DND-41 (cell line): ENCODE results near the gene EGFL7.

Experiments
- ATAC-seq: fragments of 200-7000 bp; cut with Tn5 transposase; 3 replicates; pipeline ENCODE4 v1.9.1; 2021; ENCODE audit warnings: low read depth; ENCODE audit not compliant: insufficient read depth
- DNase-seq: peaks from one replicate; pipeline ENCODE4 v3.0.0-alpha.2; 2020
- H2AFZ ChIP-seq: 2 replicates; pipeline ENCODE4 v1.6.0; 2012; ENCODE audit warnings: low read depth, low read length
- H3K27ac ChIP-seq: 2 replicates; pipeline ENCODE4 v1.5.1; 2012; ENCODE audit warnings: low read length, inconsistent platforms
- H3K27me3 ChIP-seq: fragments of 200-600 bp; sonication (generic); 2 replicates; pipeline ENCODE4 v1.6.0; 2012; ENCODE audit warnings: low read length, mild to moderate bottlenecking, inconsistent platforms; ENCODE audit not compliant: insufficient read depth, poor library complexity
- H3K36me3 ChIP-seq: 2 replicates; pipeline ENCODE4 v1.5.1; 2012; ENCODE audit warnings: low read length, inconsistent platforms; ENCODE audit not compliant: insufficient read depth
- H3K4me1 ChIP-seq: 2 replicates; pipeline ENCODE4 v1.5.1; 2012; ENCODE audit warnings: mild to moderate bottlenecking, low read length; ENCODE audit not compliant: insufficient read depth
- H3K4me2 ChIP-seq: 2 replicates; pipeline ENCODE4 v1.6.0; 2012; ENCODE audit warnings: mild to moderate bottlenecking, moderate library complexity, low read length, inconsistent platforms; ENCODE audit not compliant: insufficient read depth
- H3K4me3 ChIP-seq, 2 experiments: fragments of 200-600 bp in 1 of 2; shearing (Covaris generic) in 1 of 2; 2 replicates each; pipeline ENCODE4 v1.5.1; 2012 to 2016; ENCODE audit warnings: inconsistent platforms in 2 of 2, low read length in 2 of 2, mild to moderate bottlenecking in 2 of 2, low read depth in 1 of 2, moderate library complexity in 1 of 2
- H3K79me2 ChIP-seq: 2 replicates; pipeline ENCODE4 v1.6.0; 2012; ENCODE audit warnings: low read length, inconsistent platforms; ENCODE audit not compliant: insufficient read depth
- H3K9ac ChIP-seq: 2 replicates; pipeline ENCODE4 v1.6.0; 2012; ENCODE audit warnings: low read depth, mild to moderate bottlenecking, inconsistent platforms, low read length, moderate library complexity
- H3K9me3 ChIP-seq: 2 replicates; pipeline ENCODE4 v1.5.1; 2012; ENCODE audit warnings: low read length, moderate library complexity, mild to moderate bottlenecking, inconsistent platforms; ENCODE audit not compliant: insufficient read depth, severe bottlenecking
- H4K20me1 ChIP-seq: 2 replicates; pipeline ENCODE4 v1.6.0; 2012; ENCODE audit warnings: low read length; ENCODE audit not compliant: insufficient read depth
- CTCF ChIP-seq: IDR thresholded peaks from 2 replicates; pipeline ENCODE4 v1.5.1; 2012; ENCODE audit warnings: borderline replicate concordance, low read length, moderate library complexity, mild to moderate bottlenecking; ENCODE audit not compliant: poor library complexity, severe bottlenecking; ENCODE audit errors: extremely low read depth
- EZH2 ChIP-seq: IDR thresholded peaks from 3 replicates; pipeline ENCODE4 v1.6.1; 2012; ENCODE audit warnings: borderline replicate concordance, low read depth, mild to moderate bottlenecking, moderate library complexity, low read length, inconsistent platforms; ENCODE audit not compliant: severe bottlenecking

Gene EGFL7

DNA sequence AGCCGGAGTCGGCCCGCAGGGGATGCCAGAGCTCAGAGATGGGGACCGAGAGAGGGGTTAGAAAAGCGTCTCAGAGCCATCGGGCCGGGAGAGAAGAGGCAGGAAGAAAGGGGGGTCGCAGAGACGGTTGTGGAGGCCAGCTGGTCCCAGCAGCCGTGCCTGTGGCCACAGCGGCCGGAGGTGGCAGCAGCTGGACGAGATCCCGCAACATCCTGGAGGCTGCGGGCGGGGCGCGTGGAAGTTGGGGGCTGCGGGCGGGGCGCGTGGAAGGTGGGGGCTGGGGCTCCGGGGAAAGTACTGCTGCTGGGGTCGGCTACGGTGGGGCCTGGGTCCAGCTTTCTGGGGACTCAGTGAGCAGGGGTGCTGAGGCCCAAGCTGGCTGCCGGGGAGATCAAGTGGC, 34.4 kb upstream of the EGFL7 start:
- peaks cover 2% of the 10 kb centered on the region; the same call in 1 of the 2 replicates for H4K20me1 ChIP-seq

DNA sequence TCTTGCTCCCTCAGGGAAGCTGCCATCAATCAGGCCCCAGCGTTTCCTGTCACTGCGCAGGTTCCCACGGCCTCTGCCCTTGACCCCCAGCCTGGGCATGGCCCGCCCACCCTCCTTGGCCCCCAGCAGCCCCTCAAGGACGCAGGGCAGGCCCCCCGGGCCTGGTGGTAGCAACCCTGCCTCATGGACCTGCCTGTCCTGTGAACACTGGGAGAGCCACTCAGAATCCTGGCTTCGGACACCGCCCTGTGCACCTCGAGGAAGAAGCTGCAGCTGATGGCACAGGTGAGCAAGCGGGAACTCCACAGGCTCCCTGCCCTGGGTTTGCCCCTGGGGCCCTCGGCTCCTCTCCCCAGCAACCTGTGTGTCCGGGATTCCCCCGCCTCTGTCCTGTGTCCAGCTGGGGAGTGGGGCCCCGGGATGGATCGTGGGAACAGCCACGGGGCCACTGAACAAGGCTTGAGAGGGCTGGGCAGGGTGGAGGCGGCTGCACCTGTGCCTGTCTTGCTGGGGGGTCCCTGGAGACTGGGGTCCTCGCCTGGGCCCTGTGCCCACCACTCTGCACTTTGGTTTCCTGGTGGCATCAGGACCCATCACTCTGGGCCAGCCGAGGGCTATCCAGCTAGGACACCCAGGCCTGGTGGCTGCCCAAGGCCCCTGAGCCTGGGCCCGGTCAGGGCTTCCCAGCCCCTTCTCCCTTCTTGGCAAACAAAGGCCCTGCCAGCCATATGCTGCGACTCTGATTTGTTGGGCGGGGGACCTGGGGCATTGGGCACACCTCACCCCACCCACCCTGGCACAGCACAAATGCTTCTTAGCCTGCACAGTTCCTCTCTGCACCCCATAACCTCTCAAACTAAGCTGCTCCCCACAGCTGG, 33.5 kb upstream of the EGFL7 start:
- ATAC-seq = no peak
- no peaks in the 10 kb centered on the region for H3K36me3 ChIP-seq
- no peak for TF ChIP-seq CTCF
- TF ChIP-seq EZH2 = no peak
- peak overlapping the region; percentile 49 for H3K9ac ChIP-seq
- no peak for DNase-seq
- no peaks in the 10 kb centered on the region for H3K9me3 ChIP-seq
- H3K79me2 ChIP-seq = no peaks in the 10 kb centered on the region; the same call in 1 of the 2 replicates
- H3K27ac ChIP-seq = peak overlapping the region; percentile 78
- no peak overlapping the region for H3K4me2 ChIP-seq
- H2AFZ ChIP-seq = no peak overlapping the region
- H3K4me3 ChIP-seq = no peak overlapping the region
- peaks cover 59% of the 10 kb centered on the region for H3K4me1 ChIP-seq
- H3K27me3 ChIP-seq = no peaks in the 10 kb centered on the region
- peaks cover 2% of the 10 kb centered on the region; the same call in 1 of the 2 replicates for H4K20me1 ChIP-seq

More for the DNA sequence above, 34.4 kb upstream of the EGFL7 start:
- Histone ChIP-seq H3K27ac (peak overlapping the region; percentile 78; the same call in 1 of the 2 replicates), H3K36me3 (no peaks in the 10 kb centered on the region), H3K9ac (no peak overlapping the region), H3K4me2 (no peak overlapping the region), H2AFZ (no peak overlapping the region), H3K9me3 (no peaks in the 10 kb centered on the region), H3K79me2 (no peaks in the 10 kb centered on the region; the same call in 1 of the 2 replicates), H3K4me3 (no peak overlapping the region), H3K27me3 (no peaks in the 10 kb centered on the region), H3K4me1 (peaks cover 69% of the 10 kb centered on the region)
- DNase-seq = no peak
- TF ChIP-seq CTCF (no peak), EZH2 (no peak)
- ATAC-seq = no peak

GRCh38 chr9:136629879-136630661, 32.6 kb upstream of the EGFL7 start:
- Histone ChIP-seq H3K36me3 (no peaks in the 10 kb centered on the region), H3K4me2 (peak overlapping the region; percentile 46), H3K27me3 (no peaks in the 10 kb centered on the region), H3K79me2 (no peaks in the 10 kb centered on the region), H3K4me3 (no peak overlapping the region), H2AFZ (no peak overlapping the region), H4K20me1 (peaks cover 2% of the 10 kb centered on the region; the same call in 1 of the 2 replicates), H3K9me3 (no peaks in the 10 kb centered on the region), H3K4me1 (peaks cover 51% of the 10 kb centered on the region), H3K27ac (peak overlapping the region; percentile 78), H3K9ac (peak overlapping the region; percentile 49)
- TF ChIP-seq CTCF = peak; percentile 93
- no peak for TF ChIP-seq EZH2
- ATAC-seq = peak; percentile 86
- peak; percentile 87 for DNase-seq
